ENCODE measurements around the gene ZRANB3.
"Not testable (repeated sequence)": the region's sequence is repeated elsewhere in the genome, so short reads cannot be mapped to it uniquely, and the experiment has no call there.

The ZRANB3 gene

DNA sequence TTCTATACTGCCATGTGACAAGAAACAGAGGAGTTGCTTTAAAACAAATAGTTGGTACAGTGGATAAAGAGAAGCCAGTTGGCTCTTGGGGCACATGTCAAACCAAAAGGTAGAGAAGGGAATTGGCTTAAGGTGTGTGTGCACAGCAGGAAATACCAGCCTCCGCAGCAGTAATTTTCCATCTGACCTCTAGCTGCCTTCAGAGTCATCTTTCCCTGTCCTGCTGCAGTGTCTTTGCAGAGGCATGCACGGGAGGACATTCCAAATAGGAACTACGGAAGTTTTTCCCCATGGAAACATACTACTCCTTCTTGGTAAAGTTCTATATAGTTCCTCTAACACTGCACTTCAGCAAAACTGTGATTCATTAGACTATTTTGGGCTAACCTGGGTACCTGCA, 379.4 kb downstream of the ZRANB3 start:
- H3K4me3 ChIP-seq (ENCODE audit: low read length), result no peak overlapping the region
- no peak overlapping the region for H3K9ac ChIP-seq (ENCODE audit: low read depth, low read length)
- H3K36me3 ChIP-seq (ENCODE audit: insufficient read depth, low read length), result peaks cover 52% of the 10 kb centered on the region
- H3K4me2 ChIP-seq (ENCODE audit: low read length), result no peak overlapping the region
- H3K4me1 ChIP-seq (ENCODE audit: control insufficient read depth, insufficient read depth, low read length), result peaks cover 6% of the 10 kb centered on the region
- no peaks in the 10 kb centered on the region for H3K27me3 ChIP-seq (ENCODE audit: control insufficient read depth, insufficient read depth, low read length)
- no peaks in the 10 kb centered on the region for H3K9me3 ChIP-seq (replicated peaks; ENCODE audit: low read length)

DNA sequence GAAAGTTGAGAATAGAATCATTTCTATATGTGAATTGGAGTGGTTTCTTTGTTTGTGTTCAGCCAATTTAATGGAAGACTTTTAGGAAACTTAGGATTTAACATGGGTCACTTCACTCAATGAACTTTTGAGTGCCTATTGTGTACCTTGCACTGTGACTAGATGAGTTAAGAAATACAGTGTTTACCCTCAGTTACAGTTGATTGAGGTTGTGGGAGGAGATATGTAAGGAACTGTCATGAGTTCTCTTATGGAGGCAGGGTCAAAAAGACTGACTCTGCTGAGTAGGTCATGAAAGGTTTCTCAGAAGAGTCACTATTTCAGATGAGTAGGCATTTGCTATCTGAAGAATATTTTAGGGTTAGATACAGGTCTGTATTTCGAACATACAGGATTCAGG, 380.3 kb downstream of the ZRANB3 start:
- peaks cover 51% of the 10 kb centered on the region for H3K36me3 ChIP-seq (ENCODE audit: insufficient read depth, low read length)
- H3K4me3 ChIP-seq (ENCODE audit: low read length), result no peak overlapping the region
- no peaks in the 10 kb centered on the region for H3K9me3 ChIP-seq (replicated peaks; ENCODE audit: low read length)
- H3K4me2 ChIP-seq (ENCODE audit: low read length), result no peak overlapping the region
- H3K9ac ChIP-seq (ENCODE audit: low read depth, low read length), result no peak overlapping the region
- H3K27me3 ChIP-seq (ENCODE audit: control insufficient read depth, insufficient read depth, low read length), result no peaks in the 10 kb centered on the region
- H3K4me1 ChIP-seq (ENCODE audit: control insufficient read depth, insufficient read depth, low read length), result peaks cover 6% of the 10 kb centered on the region

DNA sequence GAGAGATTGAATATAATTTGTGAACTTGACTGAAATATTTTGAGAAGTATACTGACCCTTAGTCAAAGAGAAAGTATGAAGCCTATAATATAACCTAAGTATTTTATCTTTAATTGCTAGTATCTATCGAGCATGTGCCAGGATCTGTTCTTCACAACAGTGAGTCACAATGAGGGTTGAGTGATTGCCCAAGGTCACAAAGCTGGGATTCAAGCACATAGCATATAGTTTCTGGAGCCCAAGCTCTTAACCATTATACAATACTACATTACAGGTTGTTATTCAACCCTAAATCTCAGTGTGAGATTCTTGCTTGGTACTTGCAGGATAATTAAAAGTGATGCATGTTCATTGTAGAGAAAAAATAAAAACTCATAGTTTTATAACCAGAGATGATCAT, 381.8 kb downstream of the ZRANB3 start:
- H3K4me2 ChIP-seq (ENCODE audit: low read length), result no peak overlapping the region
- H3K4me3 ChIP-seq (ENCODE audit: low read length), result no peak overlapping the region
- peaks cover 6% of the 10 kb centered on the region for H3K4me1 ChIP-seq (ENCODE audit: control insufficient read depth, insufficient read depth, low read length)
- H3K36me3 ChIP-seq (ENCODE audit: insufficient read depth, low read length), result peaks cover 43% of the 10 kb centered on the region
- no peaks in the 10 kb centered on the region for H3K27me3 ChIP-seq (ENCODE audit: control insufficient read depth, insufficient read depth, low read length)
- no peak overlapping the region for H3K9ac ChIP-seq (ENCODE audit: low read depth, low read length)
- H3K9me3 ChIP-seq (replicated peaks; ENCODE audit: low read length), result no peaks in the 10 kb centered on the region

DNA sequence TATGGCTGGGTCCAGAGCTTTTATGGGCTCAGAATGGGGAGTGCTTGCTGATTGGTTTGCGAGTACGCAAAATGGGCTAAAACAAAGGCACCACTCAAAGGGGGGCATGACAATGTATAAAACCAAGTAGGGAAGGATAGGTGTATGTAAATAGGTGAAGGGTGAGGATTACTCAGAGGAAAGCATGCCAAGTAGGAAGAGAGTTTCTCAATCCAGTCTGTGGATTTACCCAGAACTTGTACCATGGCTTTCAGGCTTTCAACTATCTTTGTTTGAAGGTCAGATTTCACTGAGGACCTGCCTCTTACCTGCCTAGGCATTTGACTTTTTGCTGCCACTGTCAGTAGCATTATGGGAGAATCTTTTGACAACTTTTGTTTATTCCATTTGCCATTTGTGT, 386.7 kb downstream of the ZRANB3 start:
- Histone ChIP-seq H3K4me2 (ENCODE audit: low read length) (no peak overlapping the region), H3K4me3 (ENCODE audit: low read length) (no peak overlapping the region), H3K9me3 (replicated peaks; ENCODE audit: low read length) (no peaks in the 10 kb centered on the region), H3K9ac (ENCODE audit: low read depth, low read length) (no peak overlapping the region), H3K27me3 (ENCODE audit: control insufficient read depth, insufficient read depth, low read length) (no peaks in the 10 kb centered on the region), H3K36me3 (ENCODE audit: insufficient read depth, low read length) (peaks cover 32% of the 10 kb centered on the region), H3K4me1 (ENCODE audit: control insufficient read depth, insufficient read depth, low read length) (peaks cover 6% of the 10 kb centered on the region)

DNA sequence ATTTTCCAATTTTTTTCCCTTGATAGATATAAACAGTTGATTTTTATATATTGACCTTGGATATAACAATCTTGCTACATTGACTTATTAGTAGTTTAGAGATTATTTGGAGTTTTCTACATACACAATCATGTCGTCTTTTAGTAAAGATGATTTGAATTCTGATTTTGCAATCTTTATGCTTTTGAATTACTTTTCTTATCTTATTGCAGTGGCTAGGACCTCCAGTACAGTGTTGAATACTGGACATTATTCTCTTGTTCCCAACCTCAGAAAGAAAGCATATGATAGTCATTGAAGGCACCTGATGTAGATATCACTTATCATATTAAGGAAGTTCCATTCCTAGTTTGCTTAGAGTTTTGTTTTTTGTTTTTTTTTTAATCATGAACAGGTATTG, 388.7 kb downstream of the ZRANB3 start:
- Histone ChIP-seq H3K4me3 (ENCODE audit: low read length) (no peak overlapping the region), H3K9ac (ENCODE audit: low read depth, low read length) (no peak overlapping the region), H3K4me2 (ENCODE audit: low read length) (no peak overlapping the region), H3K36me3 (ENCODE audit: insufficient read depth, low read length) (peaks cover 44% of the 10 kb centered on the region), H3K27me3 (ENCODE audit: control insufficient read depth, insufficient read depth, low read length) (no peaks in the 10 kb centered on the region), H3K9me3 (replicated peaks; ENCODE audit: low read length) (no peaks in the 10 kb centered on the region), H3K4me1 (ENCODE audit: control insufficient read depth, insufficient read depth, low read length) (no peaks in the 10 kb centered on the region)

DNA sequence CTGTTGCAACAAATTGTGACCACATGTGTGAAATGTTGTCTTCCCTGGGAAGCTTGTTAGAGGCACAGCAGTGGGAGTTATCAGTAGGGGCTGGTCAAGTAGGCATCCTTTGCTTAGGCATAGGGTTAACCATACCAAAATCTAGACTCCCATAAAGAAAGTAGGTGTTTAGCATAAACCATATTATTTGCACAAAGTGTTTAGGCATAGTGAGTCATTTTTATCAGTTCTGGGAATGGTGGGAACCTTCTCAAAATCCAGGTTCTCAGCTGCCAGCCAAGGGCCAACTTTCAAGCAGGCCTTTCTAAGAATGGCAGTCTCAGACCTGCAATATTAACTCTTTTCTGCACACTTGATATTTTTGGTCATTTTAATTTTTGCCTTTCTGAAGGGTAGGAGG, 390.4 kb downstream of the ZRANB3 start:
- Histone ChIP-seq H3K4me1 (ENCODE audit: control insufficient read depth, insufficient read depth, low read length) (no peaks in the 10 kb centered on the region), H3K9me3 (replicated peaks; ENCODE audit: low read length) (no peaks in the 10 kb centered on the region), H3K4me3 (ENCODE audit: low read length) (no peak overlapping the region), H3K9ac (ENCODE audit: low read depth, low read length) (no peak overlapping the region), H3K4me2 (ENCODE audit: low read length) (no peak overlapping the region), H3K36me3 (ENCODE audit: insufficient read depth, low read length) (peaks cover 55% of the 10 kb centered on the region), H3K27me3 (ENCODE audit: control insufficient read depth, insufficient read depth, low read length) (no peaks in the 10 kb centered on the region)

DNA sequence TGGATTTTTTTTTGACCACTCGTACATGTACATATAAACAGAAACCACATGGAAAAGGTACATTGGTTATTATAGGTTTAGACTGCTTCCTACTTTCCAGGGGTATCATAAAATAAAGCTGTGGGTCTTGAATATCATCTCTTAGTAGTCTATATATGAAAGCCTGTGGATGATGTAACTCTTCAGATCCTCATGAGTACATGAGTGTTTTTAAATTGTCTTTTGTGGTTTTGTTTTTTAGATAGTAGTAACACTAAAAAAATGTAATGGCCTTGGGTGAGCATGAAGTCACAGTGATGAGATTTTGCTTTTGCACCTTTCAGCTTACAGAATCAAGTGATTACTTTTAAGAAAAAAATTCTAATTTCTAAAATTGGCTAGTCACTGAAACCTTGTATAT, 398.7 kb downstream of the ZRANB3 start:
- H3K27me3 ChIP-seq (ENCODE audit: control insufficient read depth, insufficient read depth, low read length), result no peaks in the 10 kb centered on the region
- no peak overlapping the region for H3K4me3 ChIP-seq (ENCODE audit: low read length)
- H3K4me1 ChIP-seq (ENCODE audit: control insufficient read depth, insufficient read depth, low read length), result peaks cover 8% of the 10 kb centered on the region
- peaks cover 65% of the 10 kb centered on the region for H3K36me3 ChIP-seq (ENCODE audit: insufficient read depth, low read length)
- H3K4me2 ChIP-seq (ENCODE audit: low read length), result no peak overlapping the region
- H3K9me3 ChIP-seq (replicated peaks; ENCODE audit: low read length), result no peaks in the 10 kb centered on the region
- H3K9ac ChIP-seq (ENCODE audit: low read depth, low read length), result no peak overlapping the region

DNA sequence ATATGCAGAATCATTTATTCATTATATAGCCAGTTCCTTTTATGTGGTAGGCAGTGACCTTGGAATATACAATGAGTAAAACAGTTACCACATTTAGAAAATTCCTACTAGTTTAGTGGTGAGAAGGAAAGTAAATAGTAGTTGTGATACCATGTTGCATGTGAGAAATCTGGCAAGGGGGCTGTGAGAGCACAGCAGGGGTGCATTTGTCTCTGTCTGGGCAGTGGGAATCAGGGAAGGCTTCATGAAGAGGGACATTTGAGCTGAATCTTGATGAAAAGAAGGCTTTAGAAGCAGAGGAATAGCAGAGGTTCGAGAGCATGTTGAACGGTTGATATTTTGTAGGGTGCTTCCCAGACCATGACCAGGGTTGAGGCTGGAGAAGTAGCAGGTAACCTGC, 400.3 kb downstream of the ZRANB3 start:
- peaks cover 60% of the 10 kb centered on the region for H3K36me3 ChIP-seq (ENCODE audit: insufficient read depth, low read length)
- H3K9ac ChIP-seq (ENCODE audit: low read depth, low read length), result no peak overlapping the region
- no peaks in the 10 kb centered on the region for H3K9me3 ChIP-seq (replicated peaks; ENCODE audit: low read length)
- no peak overlapping the region for H3K4me2 ChIP-seq (ENCODE audit: low read length)
- no peak overlapping the region for H3K4me3 ChIP-seq (ENCODE audit: low read length)
- no peaks in the 10 kb centered on the region for H3K27me3 ChIP-seq (ENCODE audit: control insufficient read depth, insufficient read depth, low read length)
- peaks cover 8% of the 10 kb centered on the region for H3K4me1 ChIP-seq (ENCODE audit: control insufficient read depth, insufficient read depth, low read length)

DNA sequence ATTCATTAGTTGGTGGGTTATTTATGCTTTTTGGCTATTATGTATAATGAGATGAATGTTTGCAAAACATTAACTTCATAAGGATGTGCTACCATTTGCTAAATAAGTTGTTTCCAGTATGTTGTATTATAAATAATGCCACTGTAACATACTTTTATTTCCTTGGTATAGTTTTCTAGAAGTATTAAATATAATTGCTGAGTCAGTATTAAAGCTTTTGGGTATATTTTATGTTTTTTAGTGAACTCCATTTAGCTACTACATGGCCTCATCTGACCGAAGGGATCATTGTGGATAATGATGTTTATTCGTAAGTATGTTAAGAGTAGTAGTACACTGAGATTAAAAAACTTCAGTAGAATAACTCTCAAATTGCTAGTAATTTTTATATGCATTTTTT, 405.1 kb downstream of the ZRANB3 start:
- H3K4me1 ChIP-seq (ENCODE audit: control insufficient read depth, insufficient read depth, low read length), result peaks cover 3% of the 10 kb centered on the region
- peaks cover 59% of the 10 kb centered on the region for H3K36me3 ChIP-seq (ENCODE audit: insufficient read depth, low read length)
- H3K4me2 ChIP-seq (ENCODE audit: low read length), result no peak overlapping the region
- no peak overlapping the region for H3K4me3 ChIP-seq (ENCODE audit: low read length)
- H3K9ac ChIP-seq (ENCODE audit: low read depth, low read length), result no peak overlapping the region
- no peaks in the 10 kb centered on the region for H3K9me3 ChIP-seq (replicated peaks; ENCODE audit: low read length)
- H3K27me3 ChIP-seq (ENCODE audit: control insufficient read depth, insufficient read depth, low read length), result no peaks in the 10 kb centered on the region

DNA sequence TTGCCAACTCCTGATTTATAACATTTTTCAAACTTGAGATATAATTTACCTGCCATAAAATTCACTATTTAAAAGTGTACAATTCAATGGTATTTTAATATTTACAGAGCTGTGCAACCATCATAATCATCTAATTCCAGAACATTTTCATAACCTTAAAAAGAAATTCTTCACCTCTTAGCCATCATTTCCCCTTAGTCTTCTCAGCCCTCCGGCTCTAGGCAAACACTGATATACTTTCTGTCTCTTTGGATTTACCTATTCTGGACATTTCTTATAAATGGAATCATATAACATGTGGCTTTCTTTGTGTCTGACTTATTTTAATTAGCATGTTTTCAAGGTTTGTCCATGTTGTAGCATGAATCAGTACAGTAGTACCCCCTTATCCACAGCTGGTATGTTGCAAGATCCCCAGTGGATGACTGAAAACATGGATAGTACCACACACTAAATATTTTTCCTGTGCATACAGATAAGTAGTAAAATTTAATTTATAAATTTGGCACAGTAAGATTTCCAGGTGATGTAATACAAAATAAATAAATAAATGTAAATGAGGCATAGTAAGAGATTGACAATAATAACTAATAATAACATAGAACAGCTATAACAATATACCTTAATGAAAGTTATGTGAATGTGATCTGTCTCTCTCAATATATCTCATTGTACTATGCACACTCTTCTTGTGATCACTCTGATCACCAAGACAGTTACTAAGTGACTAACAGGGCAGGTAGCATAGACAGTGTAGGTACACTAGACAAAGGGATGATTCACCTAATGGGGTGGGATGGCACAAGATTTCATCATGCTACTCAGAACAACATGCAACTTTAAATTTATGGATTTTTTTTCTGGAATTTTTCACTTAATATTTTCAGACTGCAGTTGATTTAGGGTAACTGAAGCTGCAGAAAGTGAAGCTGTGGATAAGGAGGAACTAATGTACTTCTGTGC, 405.8 kb downstream of the ZRANB3 start:
- H3K4me2 ChIP-seq (ENCODE audit: low read length), result no peak overlapping the region
- peaks cover 3% of the 10 kb centered on the region for H3K4me1 ChIP-seq (ENCODE audit: control insufficient read depth, insufficient read depth, low read length)
- H3K4me3 ChIP-seq (ENCODE audit: low read length), result no peak overlapping the region
- H3K9me3 ChIP-seq (replicated peaks; ENCODE audit: low read length), result no peaks in the 10 kb centered on the region
- H3K27me3 ChIP-seq (ENCODE audit: control insufficient read depth, insufficient read depth, low read length), result no peaks in the 10 kb centered on the region
- H3K9ac ChIP-seq (ENCODE audit: low read depth, low read length), result no peak overlapping the region
- H3K36me3 ChIP-seq (ENCODE audit: insufficient read depth, low read length), result peaks cover 59% of the 10 kb centered on the region

DNA sequence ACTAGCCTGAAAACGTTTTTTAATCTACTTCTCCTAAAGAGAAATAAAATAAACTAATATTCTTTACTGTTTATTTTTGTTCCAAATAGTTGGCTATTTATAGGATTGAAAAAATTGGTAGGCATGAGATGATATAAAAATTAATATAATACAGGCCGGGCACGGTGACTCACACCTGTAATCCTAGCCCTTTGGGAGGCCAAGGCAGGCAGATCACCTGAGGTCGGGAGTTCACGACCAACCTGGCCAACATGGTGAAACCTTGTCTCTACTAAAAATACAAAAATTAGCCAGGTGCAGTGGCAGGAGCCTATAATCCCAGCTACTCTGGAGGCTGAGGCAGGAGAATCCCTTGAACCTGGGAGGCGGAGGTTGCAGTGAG, 409.4 kb downstream of the ZRANB3 start:
- H3K9ac ChIP-seq (ENCODE audit: low read depth, low read length); H3K4me1 ChIP-seq (ENCODE audit: control insufficient read depth, insufficient read depth, low read length); H3K9me3 ChIP-seq (replicated peaks; ENCODE audit: low read length); H3K4me3 ChIP-seq (ENCODE audit: low read length); H3K27me3 ChIP-seq (ENCODE audit: control insufficient read depth, insufficient read depth, low read length); H3K4me2 ChIP-seq (ENCODE audit: low read length): not testable (repeated sequence)
- H3K36me3 ChIP-seq (ENCODE audit: insufficient read depth, low read length), result peaks cover 48% of the 10 kb centered on the region

DNA sequence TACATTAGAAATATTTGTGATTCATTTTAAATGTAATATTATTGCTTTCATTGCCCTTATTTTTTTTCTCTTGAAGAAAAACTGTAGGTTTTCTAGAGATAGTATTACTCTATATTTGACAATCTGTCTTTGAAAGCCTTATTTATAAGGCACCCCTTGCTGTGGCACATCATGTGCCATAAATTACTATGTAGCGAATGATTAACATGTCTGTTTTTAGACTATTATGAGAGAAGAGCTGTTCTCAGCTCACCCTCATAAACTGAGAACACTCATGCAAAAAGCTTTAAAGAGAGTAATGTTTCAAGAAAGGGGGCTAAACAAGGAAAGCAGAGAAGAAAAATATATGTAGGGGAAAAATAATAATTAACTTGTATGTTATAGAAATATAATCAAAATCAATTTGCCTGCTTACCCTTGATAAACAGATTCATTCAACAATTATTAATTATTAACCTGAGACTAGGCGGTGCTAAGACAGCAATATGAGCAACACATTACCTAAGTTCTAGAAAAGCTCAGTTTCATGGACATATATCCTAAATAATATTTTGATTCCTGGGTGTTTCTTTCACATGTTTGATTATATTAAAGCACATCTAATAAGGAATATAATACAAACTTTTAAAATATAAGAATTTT, 409.9 kb downstream of the ZRANB3 start:
- Histone ChIP-seq H3K9me3 (replicated peaks; ENCODE audit: low read length) (no peaks in the 10 kb centered on the region), H3K4me3 (ENCODE audit: low read length) (no peak overlapping the region), H3K4me2 (ENCODE audit: low read length) (no peak overlapping the region), H3K27me3 (ENCODE audit: control insufficient read depth, insufficient read depth, low read length) (no peaks in the 10 kb centered on the region), H3K9ac (ENCODE audit: low read depth, low read length) (no peak overlapping the region), H3K36me3 (ENCODE audit: insufficient read depth, low read length) (peaks cover 43% of the 10 kb centered on the region), H3K4me1 (ENCODE audit: control insufficient read depth, insufficient read depth, low read length) (peaks cover 3% of the 10 kb centered on the region)

All from skeletal muscle satellite cell (primary cell).